ENCODE results near the gene ALDH2.
"Not testable (repeated sequence)": the region's sequence is repeated elsewhere in the genome, so short reads cannot be mapped to it uniquely, and the experiment has no call there.

The ALDH2 gene

DNA sequence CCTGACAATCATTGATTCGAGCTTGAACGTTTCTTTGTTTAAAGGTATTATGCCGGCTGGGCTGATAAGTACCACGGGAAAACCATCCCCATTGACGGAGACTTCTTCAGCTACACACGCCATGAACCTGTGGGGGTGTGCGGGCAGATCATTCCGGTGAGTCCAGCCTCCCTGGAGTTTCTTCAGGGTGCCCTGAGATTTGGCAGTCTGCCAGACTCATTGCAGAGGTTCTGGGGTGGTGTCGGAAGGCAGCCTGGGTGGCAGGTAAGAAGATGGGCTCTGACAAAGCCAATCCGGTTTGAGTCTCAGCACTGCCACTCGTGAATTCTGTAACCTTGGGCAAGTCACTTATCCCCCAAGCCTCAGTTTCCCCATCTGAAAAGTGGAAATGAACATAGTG is 23.0 kb downstream of the ALDH2 start:
- DNase-seq (ENCODE audit: low read depth): no peak

DNA sequence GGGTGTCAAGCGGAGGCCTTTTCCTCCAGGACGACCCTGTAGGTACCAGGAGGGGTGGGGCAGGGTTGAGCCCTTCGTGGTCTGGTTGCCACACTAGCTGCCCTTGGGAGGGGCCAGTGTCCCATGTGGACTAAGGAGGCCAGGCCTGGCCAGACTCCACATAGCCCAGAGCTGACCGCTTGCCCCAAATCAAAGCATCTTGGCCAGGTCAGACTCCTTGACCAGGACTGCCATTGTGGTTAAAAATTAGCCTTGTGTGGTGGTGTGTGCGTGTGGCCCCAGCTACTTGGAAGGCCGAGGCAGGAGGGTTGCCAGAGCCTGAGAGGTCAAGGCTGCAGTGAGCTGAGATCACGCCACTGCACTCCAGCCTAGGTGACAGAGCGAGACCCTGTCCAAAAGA is 24.8 kb downstream of the ALDH2 start:
- DNase-seq (ENCODE audit: low read depth): no peak

DNA sequence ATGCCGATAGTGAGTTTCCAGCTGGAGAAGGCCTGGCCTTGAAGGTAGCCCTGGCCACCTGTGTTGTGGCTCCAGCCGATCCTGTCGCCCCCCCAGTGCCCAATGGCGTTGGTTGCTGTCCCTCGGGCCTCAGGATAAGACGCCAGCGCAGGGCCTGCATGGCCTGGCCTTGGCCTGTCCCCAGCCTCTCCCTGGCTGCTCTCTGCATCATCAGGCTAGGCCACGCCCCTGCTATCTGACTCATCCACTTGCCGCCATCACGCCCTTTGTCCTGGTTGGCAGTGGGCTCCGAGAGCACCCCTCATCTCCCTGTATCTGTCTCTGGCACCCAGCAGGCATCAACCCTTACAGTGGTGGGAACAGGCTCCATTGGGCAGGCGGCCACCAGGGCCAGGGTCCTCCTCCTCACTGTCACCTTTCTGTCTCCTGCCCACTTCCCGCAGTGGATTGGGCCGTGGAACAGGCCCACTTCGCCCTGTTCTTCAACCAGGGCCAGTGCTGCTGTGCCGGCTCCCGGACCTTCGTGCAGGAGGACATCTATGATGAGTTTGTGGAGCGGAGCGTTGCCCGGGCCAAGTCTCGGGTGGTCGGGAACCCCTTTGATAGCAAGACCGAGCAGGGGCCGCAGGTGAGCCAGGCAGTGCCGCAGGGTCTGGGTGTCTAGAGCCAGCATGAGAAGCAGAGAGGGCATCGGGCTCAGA is 25.6 kb downstream of the ALDH2 start:
- DNase-seq (ENCODE audit: low read depth): peak; percentile 47

DNA sequence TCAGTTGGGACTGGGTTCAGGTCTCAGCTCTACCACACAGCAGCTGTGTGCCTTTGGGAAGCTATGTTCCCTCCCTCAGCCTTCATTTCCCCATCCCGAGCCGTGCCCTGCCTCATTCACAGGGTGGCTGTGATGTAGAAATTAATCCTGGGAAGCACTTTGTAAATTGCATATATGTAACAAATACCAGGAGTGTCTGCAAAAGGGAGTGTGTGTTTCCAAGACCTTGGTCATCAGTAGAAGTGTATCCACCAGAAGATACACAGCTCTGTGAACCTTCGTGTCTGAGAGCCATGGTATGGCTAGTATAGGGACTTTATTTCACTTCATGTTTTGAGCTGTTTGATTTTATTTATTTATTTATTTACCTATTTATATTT is 26.1 kb downstream of the ALDH2 start:
- no peak for DNase-seq (ENCODE audit: low read depth)

DNA sequence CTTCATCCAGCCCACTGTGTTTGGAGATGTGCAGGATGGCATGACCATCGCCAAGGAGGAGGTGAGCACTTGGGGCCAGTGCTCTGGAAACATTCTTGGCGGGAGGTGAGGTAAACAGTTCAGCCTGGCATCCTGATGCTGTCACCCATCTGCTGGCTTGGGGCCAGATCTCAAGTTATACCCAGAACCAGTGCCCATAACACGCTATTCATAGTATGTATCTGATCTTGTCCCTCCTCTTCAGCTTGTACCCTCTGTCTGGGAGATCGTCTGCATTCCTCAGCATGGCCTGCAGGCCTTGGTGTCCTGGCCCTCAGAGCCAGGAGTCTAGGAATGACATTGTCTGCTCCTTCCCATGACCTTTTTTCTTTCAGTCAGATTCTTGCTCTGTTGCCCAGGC is 31.4 kb downstream of the ALDH2 start:
- DNase-seq (ENCODE audit: low read depth): no peak

DNA sequence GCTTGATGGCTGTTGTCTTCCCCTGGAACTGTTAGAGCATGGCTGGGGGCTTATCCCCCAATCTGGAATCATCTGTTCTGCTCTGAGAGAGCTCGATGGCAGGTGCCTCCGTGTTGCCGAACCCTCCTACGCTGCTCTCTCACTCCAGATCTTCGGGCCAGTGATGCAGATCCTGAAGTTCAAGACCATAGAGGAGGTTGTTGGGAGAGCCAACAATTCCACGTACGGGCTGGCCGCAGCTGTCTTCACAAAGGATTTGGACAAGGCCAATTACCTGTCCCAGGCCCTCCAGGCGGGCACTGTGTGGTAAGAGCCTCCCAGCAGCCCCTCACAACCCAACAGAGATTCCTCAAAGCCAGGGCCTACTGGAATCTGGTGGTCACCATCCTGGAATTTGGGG is 33.0 kb downstream of the ALDH2 start:
- no peak for DNase-seq (ENCODE audit: low read depth)

DNA sequence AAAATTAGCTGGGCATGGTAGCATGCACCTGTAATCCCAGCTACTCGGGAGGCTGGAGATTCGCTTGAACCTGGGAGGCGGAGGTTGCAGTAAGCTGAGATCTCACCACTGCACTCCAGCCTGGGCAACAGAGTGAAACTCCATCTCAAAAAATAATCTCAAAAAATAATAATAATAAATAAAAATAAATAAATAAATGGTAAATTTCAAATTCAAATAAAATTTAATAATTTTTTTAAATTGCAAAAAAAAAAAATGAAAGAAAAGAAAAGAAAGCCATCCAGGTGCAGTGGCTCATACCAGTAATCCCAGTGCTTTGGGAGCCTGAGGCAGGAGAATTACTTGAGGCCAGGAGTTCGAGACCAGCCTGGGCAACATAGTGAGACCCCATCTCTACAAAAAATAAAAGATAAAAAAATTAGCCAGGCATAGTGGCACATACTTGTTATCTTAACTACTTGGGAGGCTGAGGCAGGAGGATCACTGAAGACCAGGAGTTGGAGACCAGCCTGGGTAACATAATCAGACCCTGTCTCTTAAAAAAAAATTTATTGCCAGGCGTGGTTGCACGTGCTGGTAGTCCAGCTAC is 36.4 kb downstream of the ALDH2 start:
- DNase-seq (ENCODE audit: low read depth): no peak

DNA sequence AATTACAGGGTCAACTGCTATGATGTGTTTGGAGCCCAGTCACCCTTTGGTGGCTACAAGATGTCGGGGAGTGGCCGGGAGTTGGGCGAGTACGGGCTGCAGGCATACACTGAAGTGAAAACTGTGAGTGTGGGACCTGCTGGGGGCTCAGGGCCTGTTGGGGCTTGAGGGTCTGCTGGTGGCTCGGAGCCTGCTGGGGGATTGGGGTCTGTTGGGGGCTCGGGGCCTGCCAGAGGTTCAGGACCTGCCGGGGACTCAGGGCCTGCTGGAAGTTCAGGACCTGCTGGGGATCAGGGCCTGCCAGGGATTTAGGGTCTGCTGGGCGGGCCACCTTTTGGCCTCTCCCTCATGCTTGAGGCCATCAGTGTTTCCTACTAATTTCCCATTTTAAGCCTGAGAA is 37.1 kb downstream of the ALDH2 start:
- DNase-seq (ENCODE audit: low read depth): no peak

DNA sequence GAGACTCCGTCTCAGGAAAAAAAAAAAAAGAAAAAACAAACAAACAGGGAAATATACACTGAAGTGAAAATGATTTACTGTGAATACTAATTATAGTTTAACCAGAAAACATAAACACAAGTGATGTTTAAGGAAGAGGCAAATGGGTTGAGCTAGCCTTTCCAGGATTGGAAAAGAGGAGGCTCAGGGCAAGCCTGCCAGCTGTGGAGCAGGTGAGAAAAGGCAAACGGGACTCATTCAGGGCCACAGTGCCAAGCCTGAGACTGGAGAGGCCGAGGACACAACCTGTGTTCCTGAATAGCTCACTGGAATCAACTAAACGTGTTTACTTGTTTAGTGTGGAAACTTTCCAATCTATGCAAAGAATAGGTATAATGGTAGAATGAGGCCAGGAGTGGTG is 39.6 kb downstream of the ALDH2 start:
- DNase-seq (ENCODE audit: low read depth): no peak

DNA sequence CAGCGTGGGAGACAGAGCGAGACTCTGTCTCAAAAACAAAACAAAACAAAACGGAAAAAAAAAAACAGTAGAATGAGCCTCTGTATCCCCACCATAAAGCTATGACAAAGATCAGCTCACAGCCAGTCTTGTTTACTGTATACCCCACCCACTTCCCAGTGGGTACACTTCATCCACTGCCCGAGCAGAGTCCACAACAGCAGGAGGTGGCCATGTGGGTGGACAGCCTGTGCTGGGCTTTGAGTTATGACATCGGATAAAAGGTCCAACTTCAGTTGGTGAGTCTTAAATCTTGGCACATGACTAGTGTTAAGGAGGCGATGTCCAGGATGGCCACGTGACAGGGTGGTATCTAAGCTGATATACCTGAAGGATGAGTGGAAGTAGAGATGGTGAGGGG is 40.5 kb downstream of the ALDH2 start:
- DNase-seq (ENCODE audit: low read depth): no peak

DNA sequence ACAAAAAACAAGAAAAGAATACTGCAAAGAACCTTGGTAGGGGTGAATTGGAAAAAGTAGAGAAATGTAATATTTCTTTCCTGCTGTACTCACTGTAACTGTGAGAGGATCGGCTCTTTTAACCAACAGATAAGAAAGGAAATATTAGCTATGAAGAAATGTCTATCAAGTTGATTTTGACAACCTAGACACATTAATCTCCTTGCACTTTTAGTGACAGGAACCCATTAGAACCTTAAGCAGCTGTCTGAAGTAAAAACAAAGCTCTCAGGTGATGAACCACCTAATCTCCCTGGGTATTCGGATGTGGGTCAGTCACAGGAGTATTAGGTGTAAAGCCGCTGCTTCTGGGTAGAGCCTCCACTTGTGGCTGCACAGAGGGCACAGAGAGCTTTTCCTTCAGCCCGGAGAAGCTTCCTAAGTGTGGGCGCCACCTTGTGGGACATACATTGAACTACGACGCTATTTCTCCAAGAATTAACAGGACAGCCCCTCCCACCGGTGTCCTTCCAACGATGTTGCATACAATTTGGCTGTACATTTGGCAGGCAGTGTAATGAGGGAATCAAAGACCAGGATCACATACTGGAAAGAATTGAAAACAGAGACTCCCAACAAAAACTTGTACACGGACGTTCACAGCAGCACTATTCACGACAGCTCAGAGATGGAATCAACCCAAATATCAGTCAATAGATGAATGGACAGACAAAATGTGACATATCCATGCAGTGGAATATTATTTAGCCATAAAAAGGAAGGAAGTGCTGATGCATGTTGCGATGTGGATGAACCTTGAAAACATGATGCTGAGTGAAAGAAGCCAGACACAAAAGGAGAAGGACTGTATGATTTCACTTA is 46.4 kb downstream of the ALDH2 start:
- DNase-seq (ENCODE audit: low read depth): peak; percentile 87

DNA sequence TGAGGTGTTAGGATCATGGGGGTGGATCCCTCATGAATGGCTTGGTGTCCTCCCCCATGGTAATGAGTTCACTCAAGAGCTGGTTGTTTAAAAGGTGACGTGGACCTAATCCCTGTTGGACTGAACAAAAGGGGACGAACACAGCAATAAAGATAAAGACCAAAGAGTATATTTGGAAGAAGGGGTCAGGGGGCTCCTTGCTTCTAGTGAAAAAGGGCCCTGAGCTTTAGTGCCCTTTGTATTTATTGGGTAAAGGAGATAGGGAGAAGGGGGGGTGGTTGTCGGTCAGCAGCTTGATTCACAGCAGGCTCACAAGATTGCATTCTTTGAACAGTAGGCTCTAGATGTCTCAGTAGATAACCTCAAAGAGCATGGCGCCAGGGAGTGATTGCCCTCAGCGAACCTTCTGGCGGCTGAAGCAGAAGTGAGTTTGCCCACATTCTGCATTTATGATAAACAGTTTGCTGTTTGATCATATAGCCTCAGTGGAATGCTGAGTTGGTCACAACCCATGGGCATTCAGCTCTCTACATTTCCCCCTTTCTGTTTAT is 49.4 kb downstream of the ALDH2 start:
- no peak for DNase-seq (ENCODE audit: low read depth)

DNA sequence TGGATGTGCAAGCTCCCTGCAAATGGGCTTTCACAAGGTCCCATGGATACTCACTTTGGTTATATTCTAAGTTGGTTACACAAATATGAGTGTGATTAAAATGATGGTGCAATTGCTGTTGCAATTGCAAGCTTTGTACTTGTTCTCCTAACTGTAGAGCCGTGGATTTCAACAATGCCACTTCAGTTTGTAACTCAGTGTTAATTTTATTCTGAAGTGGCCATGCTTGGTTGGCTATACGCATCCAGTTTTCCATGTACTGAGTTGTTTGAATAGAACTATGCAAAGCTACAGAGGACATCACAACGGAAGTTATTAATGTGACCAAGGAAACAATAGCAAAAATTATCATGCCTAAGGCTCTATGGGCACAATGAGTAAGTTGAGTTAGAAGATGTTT is 50.2 kb downstream of the ALDH2 start:
- DNase-seq (ENCODE audit: low read depth): not testable (repeated sequence)

DNA sequence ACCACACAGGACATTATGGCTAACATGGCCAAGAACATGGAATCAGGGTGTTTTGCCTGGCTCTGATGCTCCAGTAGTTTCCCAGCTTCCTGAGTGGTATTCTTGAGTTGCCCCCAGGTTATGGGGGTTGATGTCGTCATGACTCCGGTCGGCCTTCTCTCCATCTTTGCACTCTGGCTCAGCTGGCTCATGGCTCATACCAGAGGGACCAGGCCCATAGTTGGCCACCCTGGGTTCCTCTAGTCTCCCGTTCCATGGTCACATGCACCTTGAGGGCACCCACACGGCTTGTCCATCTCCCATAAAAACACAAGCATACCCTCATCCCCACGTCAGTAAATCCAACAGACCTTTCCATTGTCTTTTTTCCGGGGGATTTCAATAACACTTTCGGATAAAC is 51.6 kb downstream of the ALDH2 start:
- DNase-seq (ENCODE audit: low read depth): no peak

DNA sequence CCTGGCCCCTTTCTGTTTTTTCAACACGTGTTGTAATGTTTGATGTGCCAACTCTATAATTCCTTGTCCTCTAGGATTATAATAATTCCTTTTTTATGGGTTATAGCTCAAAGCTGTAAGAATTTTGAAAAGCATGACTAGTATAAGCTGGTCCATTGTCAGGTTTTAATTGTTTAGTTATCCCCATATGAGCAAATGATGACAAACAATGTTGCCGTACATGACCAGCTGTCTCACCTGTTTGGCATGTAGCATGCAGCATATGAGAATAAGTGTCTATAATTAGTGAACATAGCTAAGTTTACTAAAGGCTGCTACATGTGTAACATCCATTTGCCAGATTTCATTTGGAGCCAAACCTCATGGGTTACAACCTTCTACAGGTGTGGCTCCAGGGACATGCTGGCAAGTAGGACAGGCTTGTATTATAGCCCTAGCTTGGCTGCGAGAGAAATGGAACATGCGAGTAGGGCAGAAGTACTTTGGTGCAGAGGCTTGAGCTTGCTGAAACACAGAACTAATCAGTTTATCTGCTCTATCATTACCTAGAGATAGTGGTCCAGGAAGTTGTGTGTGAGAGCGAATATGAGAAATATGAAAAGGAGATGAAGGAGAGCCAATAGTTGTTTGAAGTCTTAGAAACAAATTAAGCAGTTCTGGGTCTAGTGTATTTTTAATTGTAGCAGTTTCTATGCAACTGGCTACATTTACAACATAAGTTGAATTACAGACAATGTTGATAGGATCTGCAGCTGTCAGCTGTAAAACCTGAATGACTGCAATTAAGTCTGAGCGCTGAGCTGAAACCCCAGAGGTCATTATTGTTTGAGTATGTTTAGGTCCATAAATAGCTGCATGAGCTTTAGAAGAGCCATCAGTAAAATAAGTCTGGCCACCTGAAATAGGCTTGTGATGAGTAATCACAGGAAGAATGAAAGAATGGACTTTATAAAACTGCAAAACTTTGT is 52.7 kb downstream of the ALDH2 start:
- DNase-seq (ENCODE audit: low read depth): no peak

DNA sequence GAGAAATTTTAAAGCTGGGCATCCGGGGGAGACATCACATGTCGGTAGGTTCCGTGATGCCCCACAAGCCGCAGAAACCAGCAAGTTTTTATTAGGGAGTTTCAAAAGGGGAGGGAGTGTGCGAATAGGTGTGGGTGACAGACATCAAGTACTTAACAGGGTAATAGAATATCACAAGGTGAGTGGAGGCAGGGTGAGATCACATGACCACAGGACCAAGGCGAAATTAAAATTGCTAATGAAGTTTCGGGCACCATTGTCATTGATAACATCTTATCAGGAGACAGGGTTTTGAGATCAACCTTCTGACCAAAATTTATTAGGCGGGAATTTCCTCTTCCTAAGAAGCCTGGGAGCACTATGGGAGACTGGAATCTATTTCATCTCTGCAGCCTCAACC is 54.1 kb downstream of the ALDH2 start:
- DNase-seq (ENCODE audit: low read depth): not testable (repeated sequence)

DNA sequence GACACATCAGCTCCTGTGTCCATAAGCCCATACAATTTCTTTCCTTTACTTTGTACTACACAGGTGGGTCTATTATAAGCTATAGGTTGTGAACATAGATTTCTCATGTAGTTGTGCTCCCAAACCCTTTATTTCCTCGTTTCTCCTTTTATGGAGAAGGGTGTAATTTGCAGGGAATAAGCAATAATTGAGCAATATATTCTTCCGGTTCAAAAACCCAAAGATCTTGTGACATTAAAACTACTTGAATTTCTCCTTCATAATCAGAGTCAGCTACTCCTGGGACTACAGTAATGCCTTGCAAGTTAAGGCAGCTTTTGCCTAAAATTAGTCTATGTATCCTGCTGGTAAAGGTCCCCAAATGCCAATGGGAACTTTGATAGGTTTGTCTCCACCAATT is 56.2 kb downstream of the ALDH2 start:
- no peak for DNase-seq (ENCODE audit: low read depth)

DNA sequence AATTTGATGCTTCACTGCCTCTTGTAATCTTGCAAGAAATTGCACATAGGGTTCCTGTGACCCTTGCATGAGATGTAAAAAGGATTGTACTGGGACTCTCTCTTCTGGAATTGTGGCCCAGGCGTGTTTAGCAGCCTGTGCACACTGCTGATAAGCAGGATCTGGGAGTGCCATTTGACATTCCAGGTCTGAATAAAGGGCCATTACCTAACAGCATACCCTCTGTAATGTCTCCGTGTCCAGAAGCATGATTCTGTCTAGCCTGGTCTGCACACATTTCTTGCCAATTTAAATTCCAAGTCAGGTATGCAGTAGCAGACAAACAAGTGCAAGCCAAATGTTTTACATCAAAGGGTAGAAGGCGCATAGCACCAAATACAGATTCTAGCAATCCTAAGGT is 57.2 kb downstream of the ALDH2 start:
- no peak for DNase-seq (ENCODE audit: low read depth)

DNA sequence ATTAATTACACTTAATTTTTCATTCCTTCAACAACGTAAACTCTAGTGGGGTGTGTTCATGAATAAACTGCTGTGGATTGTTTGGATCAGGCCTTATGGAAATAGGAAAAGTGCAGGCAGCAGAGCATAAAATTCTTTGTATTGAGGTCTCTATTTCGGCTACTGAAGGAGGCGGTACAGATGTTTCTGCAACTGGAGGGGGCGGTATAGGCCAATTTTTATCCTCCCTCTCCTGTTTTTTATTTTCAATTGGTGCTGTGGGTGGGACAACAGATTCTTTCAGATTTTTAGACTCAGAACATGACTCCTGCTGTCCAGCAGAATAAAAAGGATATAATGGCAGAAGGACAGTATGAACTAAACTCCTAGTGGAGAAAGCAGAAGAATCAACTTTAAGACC is 57.6 kb downstream of the ALDH2 start:
- not testable (repeated sequence) for DNase-seq (ENCODE audit: low read depth)

DNA sequence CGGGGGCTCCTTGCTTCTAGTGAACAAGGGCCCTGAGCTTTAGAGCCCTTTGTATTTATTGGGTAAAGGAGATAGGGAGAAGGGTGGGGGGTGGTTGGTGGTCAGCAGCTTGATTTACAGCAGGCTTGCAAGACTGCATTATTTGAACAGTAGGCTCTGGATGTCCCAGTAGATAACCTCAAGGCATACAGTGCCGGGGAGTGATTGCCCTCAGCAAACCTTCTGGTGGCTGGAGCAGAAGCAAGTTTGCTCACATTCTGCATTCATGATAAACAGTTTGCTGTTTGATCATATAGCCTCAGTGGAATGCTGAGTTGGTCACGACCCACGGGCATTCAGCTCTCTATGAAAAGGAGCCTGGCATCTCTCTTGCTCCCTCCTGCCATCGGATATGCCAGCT is 58.8 kb downstream of the ALDH2 start:
- DNase-seq (ENCODE audit: low read depth): no peak

DNA sequence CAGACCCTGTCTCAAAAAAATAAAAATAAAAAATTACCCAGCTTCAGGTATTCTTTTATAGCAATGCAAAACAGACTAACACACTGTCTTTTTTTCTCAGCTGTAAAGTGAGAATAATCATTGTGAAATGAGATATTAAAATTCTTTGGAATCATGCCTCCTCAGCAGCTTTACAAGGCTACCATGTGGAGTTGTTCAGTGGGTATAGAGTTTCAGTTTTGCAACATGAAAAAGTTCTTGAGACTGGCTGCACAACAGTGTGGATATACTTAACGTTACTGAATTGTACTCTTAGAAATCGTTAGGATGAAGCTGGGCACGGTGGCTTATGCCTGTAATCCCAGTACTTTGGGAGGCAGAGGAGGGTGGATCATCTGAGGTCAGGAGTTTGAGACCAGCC is 59.6 kb downstream of the ALDH2 start:
- DNase-seq (ENCODE audit: low read depth): peak; percentile 41

DNA sequence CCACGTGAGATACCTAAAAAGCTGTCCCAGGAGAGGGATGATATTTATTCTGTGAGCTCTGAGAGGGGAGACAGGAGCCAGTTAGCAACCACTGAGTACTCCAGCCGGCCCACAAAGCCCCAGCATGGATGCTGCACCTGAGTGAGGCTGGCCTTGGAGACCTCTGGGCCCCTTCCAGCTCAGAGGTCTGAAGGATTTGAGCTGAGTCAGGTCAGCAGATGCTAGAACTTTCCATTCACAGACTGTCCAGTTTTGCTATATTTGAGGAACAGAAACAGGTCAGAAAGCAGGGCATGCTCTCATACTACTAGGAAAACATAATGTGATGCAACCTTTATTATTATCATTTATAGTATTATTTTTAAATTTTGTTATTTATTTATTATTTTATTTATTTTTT is 60.3 kb downstream of the ALDH2 start:
- no peak for DNase-seq (ENCODE audit: low read depth)

Data from iris pigment epithelial cell (primary cell).